Naive B cell (primary cell): ENCODE measurements around the gene IL17RB. TPM values are rescaled to one million over a fixed set of nuclear protein-coding genes. Genes with fewer than 3 reads are reported as not detected.

Experiments used
- ATAC-seq, 2 donors: fragments of 150-1000 bp; cut with Tn5 transposase; 2 replicates each; pipeline ENCODE4 v1.10.0; 2021; ENCODE audit warnings: low read depth in 2 of 2, mild to moderate bottlenecking in 2 of 2, moderate library complexity in 2 of 2
- DNase-seq: peaks from one replicate; pipeline ENCODE4 v3.0.0; 2022
- H3K27ac Mint-ChIP-seq, 6 donors: one replicate each; pipeline ENCODE4 v1.8.0; 2020 to 2022; ENCODE audit warnings: mild to moderate bottlenecking in 6 of 6, mixed read lengths in 6 of 6, moderate library complexity in 5 of 6, inconsistent platforms in 2 of 6
- H3K27me3 Mint-ChIP-seq, 3 donors: one replicate each; pipeline ENCODE4 v1.8.0; 2021 to 2022; ENCODE audit warnings: mixed read lengths in 3 of 3, mild to moderate bottlenecking in 1 of 3
- H3K36me3 Mint-ChIP-seq, 2 donors: one replicate each; pipeline ENCODE4 v1.8.0; 2020 to 2022; ENCODE audit warnings: mixed read lengths in 2 of 2, inconsistent platforms in 1 of 2, mild to moderate bottlenecking in 1 of 2
- H3K4me1 Mint-ChIP-seq, 3 donors: one replicate each; pipeline ENCODE4 v1.8.0; 2020 to 2022; ENCODE audit warnings: mixed read lengths in 3 of 3, inconsistent platforms in 1 of 3, mild to moderate bottlenecking in 1 of 3, moderate library complexity in 1 of 3
- H3K4me3 Mint-ChIP-seq, 8 donors: one replicate each; pipeline ENCODE4 v1.8.0; 2020 to 2022; ENCODE audit warnings: mild to moderate bottlenecking in 8 of 8, mixed read lengths in 8 of 8, moderate library complexity in 8 of 8, inconsistent platforms in 2 of 8
- H3K9me3 Mint-ChIP-seq, 7 donors: one replicate each; pipeline ENCODE4 v1.8.0; 2020 to 2022; ENCODE audit warnings: mixed read lengths in 7 of 7, mild to moderate bottlenecking in 5 of 7, inconsistent platforms in 2 of 7, moderate library complexity in 1 of 7
- polyA plus RNA-seq, 6 donors: library from polyadenylated mRNA; unstranded; fragments of 300-500 nt; fragmentation: Illumina TruSeq; gene quantifications; one replicate each; pipeline ENCODE4 v1.2.3, GENCODE V29; 2021; ENCODE audit warnings: low read depth in 6 of 6

IL17RB gene, protein sequence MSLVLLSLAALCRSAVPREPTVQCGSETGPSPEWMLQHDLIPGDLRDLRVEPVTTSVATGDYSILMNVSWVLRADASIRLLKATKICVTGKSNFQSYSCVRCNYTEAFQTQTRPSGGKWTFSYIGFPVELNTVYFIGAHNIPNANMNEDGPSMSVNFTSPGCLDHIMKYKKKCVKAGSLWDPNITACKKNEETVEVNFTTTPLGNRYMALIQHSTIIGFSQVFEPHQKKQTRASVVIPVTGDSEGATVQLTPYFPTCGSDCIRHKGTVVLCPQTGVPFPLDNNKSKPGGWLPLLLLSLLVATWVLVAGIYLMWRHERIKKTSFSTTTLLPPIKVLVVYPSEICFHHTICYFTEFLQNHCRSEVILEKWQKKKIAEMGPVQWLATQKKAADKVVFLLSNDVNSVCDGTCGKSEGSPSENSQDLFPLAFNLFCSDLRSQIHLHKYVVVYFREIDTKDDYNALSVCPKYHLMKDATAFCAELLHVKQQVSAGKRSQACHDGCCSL
- under 1 TPM in 5 of 6 donors, not detected in 1; 0.27 to 0.81 (median 0.45) TPM for polyA plus RNA-seq

DNA sequence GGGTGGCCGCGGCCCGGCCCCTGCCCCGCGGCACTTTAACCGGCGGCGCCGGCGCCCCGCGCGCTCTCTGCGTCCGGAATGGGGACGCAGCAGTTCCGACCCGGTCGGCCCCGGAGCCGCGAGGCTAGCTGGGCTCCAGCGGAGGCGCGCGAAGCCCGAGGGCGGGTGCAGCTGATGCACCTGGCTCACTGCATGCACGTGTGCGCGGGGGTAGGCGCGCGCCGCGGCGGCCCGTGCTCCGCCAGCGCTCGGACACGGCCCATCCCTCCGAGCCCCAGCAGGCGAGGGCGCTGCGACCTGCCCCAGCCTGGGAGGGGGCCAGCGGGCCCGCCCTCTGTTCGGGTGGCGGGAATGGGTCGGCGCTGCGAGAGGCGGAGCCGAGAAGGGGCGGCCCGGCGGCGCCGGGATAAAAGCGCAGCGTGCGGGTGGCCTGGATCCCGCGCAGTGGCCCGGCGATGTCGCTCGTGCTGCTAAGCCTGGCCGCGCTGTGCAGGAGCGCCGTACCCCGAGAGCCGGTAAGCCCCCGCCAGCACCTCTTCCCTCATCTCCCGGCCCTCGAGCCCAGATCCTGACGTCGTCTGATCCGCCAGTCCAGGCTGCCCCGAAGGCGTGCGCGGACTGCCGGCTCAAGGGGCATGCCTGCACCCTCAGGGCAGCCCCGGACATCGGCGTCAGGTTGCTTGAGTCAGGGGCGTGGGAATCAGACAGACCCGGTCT lies at the start of gene IL17RB, which contains the start of gene CHDH:
Gene IL17RB, plus strand, starts transcription at position 435 of the 717 bp plus-strand sequence. Its CDS starts 21 bp downstream, at position 456.
Gene CHDH, minus strand, starts transcription at position 286 of the 717 bp plus-strand sequence. CDS start 22,411 bp downstream, outside the sequence.
- H3K9me3 Mint-ChIP-seq: no peaks in the 10 kb centered on the region
- peaks cover 43 to 72% (median 69%) of the 10 kb centered on the region in 3 donors for H3K27me3 Mint-ChIP-seq
- peak within 1 kb of the TSS in 1 of 6 donors; percentile 42 for H3K27ac Mint-ChIP-seq
- DNase-seq (no peak), ATAC-seq (peak; percentile 48 to 63)
- peaks cover 10 to 23% (median 16%) of the 10 kb centered on the region in 3 donors for H3K4me1 Mint-ChIP-seq
- peak within 1 kb of the TSS; percentile 70 to 88 (median 72) for H3K4me3 Mint-ChIP-seq
- no peaks in the 10 kb centered on the region for H3K36me3 Mint-ChIP-seq

DNA sequence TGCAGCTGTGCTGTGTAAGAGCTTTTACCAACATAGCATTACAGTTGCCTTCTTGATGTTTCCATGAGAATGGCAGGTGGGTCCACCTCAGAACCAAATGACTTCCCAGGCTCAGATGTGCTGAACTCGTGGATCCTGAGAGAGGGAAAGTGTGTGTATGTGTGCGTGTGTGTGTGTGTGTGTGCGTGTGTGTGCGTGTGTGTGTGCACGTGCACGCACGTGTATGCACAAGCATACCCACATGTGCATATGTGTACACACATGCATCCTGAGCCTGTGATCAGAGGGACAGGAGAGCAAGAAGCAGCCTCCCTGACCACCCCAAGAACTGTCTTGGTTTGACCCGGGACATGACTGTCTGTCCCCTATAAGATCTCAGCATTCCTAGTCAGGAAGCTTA lies 48.2 kb upstream of the IL17RB start:
- Mint-ChIP-seq H3K27me3 (peaks cover 11 to 16% (median 14%) of the 10 kb centered on the region in 3 donors), H3K36me3 (no peaks in the 10 kb centered on the region), H3K9me3 (no peaks in the 10 kb centered on the region), H3K27ac (no peak overlapping the region), H3K4me3 (no peak overlapping the region), H3K4me1 (no peaks in the 10 kb centered on the region)
- ATAC-seq: no peak
- no peak for DNase-seq

DNA sequence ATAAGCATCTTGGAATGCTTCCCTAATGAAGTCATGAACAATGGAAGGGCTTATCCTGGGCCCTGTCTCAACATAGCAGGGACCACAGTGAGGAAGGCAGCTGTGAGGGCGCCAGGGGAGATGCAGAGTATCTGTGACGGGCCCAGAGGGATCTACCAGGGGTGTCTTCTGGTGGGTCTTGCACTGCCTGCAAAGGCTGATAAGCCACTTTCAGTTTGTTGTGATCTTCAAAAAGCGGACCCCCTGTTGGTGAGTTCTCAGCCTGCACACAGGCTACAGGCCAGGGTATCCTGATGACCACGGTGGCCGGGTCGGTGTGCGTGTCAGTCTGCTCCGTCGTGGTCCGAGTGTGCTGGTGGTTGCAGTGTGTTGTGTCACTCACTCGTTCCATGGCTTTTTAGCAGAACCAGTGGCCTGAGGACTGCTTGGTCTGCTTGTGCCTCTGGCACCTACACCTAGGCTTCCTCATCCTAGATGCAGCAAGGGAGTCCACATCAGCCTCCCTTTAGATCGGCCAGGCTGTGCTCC lies 47.0 kb upstream of the IL17RB start:
- no peaks in the 10 kb centered on the region for H3K9me3 Mint-ChIP-seq
- H3K4me3 Mint-ChIP-seq: no peak overlapping the region
- H3K36me3 Mint-ChIP-seq: no peaks in the 10 kb centered on the region
- no peak overlapping the region for H3K27ac Mint-ChIP-seq
- H3K4me1 Mint-ChIP-seq: no peaks in the 10 kb centered on the region
- no peak for DNase-seq
- peaks cover 11 to 12% (median 11%) of the 10 kb centered on the region in 3 donors for H3K27me3 Mint-ChIP-seq
- no peak for ATAC-seq

DNA sequence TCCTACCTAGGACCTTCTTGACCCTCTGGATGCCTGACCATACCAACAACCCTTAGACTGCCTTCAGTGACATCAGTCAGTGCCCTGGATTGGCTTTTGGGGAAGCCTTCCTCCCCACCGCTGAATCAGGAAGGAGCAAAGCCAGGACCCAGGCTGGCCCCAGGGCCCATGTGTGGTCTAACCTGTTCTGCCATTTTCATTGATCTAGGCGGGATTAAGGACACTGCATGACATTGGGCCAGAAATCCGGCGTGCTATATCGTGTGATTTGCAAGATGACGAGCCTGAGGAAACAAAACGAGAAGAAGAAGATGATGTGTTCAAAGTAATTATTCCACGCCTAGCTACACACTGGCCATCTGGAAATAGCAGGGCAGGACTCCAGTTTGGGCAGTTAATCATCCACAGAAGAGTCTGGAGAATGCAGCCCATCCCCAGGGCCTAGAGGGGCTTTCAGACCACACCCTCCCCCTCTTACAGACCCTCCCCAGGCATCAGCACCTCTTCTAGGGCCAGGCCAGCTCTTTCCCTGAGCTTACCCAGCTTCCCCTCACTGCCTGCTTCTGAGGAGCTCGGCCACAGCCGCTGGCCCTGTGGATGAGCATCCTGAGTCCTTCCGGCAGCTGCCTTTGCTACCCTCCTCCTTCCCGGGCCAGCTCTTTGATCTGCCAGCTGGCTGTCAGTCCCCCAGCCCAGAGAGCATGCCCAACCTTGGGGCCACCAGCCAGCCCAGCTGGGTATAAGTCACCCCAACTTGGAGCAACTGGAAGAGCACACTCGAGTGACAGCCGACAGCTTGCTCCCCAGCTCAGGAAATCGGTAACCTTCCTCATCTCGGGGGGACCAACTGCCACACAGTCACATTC lies 46.1 kb upstream of the IL17RB start:
- H3K4me3 Mint-ChIP-seq: no peak overlapping the region
- no peaks in the 10 kb centered on the region for H3K36me3 Mint-ChIP-seq
- no peak overlapping the region for H3K27ac Mint-ChIP-seq
- DNase-seq: no peak
- ATAC-seq: no peak
- no peaks in the 10 kb centered on the region for H3K4me1 Mint-ChIP-seq
- peaks cover 5 to 20% (median 5%) of the 10 kb centered on the region in 3 donors for H3K27me3 Mint-ChIP-seq
- H3K9me3 Mint-ChIP-seq: no peaks in the 10 kb centered on the region

DNA sequence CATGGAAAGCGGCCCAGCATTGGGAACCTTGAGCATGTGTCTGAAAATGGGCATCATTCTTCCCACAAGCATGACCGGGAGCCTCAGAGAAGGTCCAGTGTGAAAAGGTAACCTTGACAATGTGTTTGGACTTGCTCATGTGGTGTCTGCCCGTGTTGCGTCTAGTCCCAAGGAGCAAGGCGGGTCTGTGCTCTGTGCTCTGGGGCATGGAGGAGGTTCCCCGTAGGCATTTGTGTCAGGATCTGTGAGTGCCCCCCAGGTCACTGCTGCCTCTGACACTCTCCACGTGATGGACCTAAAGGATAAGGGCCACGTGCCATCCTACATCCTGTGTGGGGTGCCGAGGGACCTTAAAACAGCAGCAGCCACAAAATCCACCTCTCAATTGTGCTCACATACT lies 45.0 kb upstream of the IL17RB start:
- no peak overlapping the region for H3K27ac Mint-ChIP-seq

DNA sequence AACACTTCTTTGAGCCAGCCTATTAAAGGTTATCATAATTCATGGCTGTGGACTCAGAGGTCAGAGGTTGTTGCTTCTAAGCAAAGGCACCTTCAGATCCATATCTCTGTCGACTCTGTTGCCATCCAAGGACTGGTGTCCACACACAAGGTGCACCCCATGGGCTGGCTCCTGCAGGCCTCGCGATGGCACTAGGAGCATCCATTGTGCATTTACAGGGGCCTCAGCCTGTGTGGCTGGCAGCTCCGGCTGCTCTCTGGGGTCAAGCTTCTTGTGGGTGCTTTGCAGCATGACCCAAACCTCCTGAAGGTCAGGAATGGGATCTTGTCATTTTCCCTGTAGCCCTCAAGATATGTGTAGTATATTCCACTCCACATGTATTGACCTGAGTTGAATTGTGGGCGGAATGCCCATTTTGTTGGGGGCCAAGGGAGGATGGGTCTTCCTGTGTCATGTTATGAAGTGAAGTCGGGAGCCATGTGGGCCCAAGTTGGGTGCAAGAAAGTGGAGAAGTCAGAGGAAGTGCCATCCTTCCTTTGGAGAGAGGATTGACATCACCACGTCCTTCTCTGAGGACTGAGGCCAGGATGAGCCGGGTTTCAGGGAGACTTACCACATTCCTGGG lies 44.0 kb upstream of the IL17RB start:
- no peaks in the 10 kb centered on the region for H3K9me3 Mint-ChIP-seq
- ATAC-seq: no peak

More for the DNA sequence above, 45.0 kb upstream of the IL17RB start:
- Mint-ChIP-seq H3K4me3 (no peak overlapping the region), H3K27me3 (peaks cover 0 to 25% (median 3%) of the 10 kb centered on the region in 3 donors), H3K4me1 (no peaks in the 10 kb centered on the region), H3K36me3 (no peaks in the 10 kb centered on the region), H3K9me3 (no peaks in the 10 kb centered on the region)
- ATAC-seq: no peak
- no peak for DNase-seq

DNA sequence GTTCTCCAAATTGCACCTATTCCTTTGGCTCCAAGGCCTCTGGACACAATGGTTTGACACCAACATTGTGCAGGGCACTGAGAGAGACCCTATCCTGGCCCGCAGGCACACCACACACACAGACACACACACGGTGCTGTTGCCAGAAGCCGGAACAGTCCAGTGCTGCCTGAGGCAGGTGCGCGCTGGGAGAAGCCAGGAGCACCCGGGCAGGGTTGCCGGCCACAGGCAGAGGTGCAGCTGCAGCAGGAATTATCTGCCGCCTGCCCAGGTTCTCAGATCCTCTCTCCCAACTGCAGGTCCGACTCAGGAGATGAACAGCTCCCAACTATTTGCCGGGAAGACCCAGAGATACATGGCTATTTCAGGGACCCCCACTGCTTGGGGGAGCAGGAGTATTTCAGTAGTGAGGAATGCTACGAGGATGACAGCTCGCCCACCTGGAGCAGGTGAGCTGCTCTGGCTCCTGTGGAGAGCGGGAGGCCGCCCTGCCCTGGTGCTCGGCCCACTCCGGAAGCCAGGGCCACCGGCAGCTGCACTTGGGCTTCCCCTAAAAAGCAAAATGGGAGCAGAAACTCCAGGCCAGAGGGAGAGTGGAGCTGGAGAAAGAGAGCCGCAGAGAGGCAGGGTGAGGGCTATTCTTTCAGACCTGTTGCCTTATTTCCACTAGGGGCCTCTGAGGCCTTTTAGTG lies 43.1 kb upstream of the IL17RB start:
- Mint-ChIP-seq H3K4me3 (no peak overlapping the region), H3K36me3 (no peaks in the 10 kb centered on the region), H3K27me3 (peaks cover 0 to 39% (median 8%) of the 10 kb centered on the region in 3 donors), H3K4me1 (peaks cover 0 to 5% (median 0%) of the 10 kb centered on the region in 3 donors), H3K27ac (peak overlapping the region in 1 of 6 donors; percentile 33), H3K9me3 (no peaks in the 10 kb centered on the region)
- ATAC-seq (no peak), DNase-seq (no peak)

More for the DNA sequence above, 44.0 kb upstream of the IL17RB start:
- no peak for DNase-seq
- Mint-ChIP-seq H3K4me1 (peaks cover 0 to 5% (median 0%) of the 10 kb centered on the region in 3 donors), H3K27me3 (peaks cover 0 to 34% (median 8%) of the 10 kb centered on the region in 3 donors), H3K4me3 (no peak overlapping the region), H3K36me3 (no peaks in the 10 kb centered on the region), H3K27ac (no peak overlapping the region)

DNA sequence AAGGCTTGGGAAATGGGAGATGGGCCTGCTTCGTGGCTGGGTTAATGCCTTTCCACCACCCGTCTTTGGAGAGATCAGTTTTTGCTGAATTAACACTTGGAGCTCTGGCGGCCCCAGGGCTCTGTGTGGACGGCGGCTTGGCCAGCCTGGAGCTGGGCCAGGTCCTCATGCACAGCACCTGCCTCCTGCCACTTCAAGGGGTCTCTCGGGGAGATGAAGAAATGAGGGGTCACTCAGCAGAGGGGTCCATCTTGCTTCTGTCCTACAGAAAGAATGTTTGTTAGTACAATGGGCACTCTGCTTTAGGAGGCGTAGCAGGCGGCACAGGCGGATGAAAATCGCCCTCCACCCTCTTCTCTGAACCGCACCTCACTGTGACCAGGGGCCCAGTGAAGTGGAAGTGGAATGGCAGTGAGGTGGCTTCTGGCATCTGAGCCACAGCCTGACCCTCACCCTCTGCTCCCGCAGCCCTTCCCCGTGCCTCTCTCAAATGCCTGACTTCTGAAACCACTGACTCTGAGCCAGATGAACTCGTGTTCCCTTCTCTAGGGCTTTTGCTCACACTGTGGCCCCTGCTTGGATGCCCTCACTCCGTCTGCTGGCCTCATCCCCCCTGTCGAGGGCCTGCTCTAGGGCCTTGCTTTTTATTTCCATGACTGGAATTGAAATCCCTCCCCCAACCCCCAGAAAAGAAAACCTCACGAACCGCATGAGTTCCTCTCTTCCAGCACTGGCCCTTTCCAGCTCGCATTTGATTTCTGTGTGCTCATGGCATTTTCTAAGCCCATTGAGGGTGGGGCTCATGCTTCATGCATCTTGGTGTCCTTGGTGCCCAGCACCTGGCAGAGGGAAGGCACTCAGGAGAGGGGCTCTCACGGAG lies 42.3 kb upstream of the IL17RB start:
- no peak for ATAC-seq
- DNase-seq: no peak
- Mint-ChIP-seq H3K4me1 (peaks cover 0 to 5% (median 0%) of the 10 kb centered on the region in 3 donors), H3K4me3 (no peak overlapping the region), H3K36me3 (no peaks in the 10 kb centered on the region), H3K9me3 (no peaks in the 10 kb centered on the region), H3K27ac (peak overlapping the region in 1 of 6 donors; percentile 39), H3K27me3 (peaks cover 0 to 43% (median 14%) of the 10 kb centered on the region in 3 donors)

DNA sequence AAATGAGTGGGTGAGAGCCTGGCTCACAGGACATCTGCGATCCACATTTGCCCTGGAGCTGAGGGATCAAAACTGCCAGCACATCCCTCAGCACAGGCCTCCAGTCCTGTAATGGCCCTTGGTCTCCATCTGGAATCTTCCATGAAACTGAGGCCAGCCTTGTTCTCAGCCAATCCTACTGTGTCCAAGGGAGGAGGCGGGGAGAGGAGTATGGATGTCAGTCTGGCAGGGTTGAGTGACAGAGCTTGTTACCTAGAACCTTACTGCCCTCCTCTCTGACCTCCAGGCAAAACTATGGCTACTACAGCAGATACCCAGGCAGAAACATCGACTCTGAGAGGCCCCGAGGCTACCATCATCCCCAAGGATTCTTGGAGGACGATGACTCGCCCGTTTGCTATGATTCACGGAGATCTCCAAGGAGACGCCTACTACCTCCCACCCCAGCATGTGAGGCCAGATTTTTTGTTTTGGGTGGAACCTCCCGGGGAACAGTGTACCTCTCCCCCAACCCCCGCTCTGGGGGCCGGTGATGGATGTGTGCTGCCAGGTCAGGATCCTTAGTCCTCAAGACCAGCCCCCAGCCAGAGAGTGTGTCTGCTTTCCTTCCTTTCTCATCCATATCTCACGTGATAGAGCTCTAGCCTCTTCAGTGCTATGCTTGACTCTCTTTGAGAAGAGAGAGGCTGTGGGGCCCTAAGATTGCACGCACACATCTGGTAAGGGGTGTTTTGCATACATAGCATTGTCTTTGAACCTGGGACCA lies 41.5 kb upstream of the IL17RB start:
- DNase-seq: no peak
- H3K4me1 Mint-ChIP-seq: peaks cover 0 to 5% (median 0%) of the 10 kb centered on the region in 3 donors
- no peak overlapping the region for H3K4me3 Mint-ChIP-seq
- no peak for ATAC-seq
- H3K36me3 Mint-ChIP-seq: no peaks in the 10 kb centered on the region
- no peak overlapping the region for H3K27ac Mint-ChIP-seq
- no peaks in the 10 kb centered on the region for H3K9me3 Mint-ChIP-seq
- peaks cover 0 to 39% (median 14%) of the 10 kb centered on the region in 3 donors for H3K27me3 Mint-ChIP-seq

DNA sequence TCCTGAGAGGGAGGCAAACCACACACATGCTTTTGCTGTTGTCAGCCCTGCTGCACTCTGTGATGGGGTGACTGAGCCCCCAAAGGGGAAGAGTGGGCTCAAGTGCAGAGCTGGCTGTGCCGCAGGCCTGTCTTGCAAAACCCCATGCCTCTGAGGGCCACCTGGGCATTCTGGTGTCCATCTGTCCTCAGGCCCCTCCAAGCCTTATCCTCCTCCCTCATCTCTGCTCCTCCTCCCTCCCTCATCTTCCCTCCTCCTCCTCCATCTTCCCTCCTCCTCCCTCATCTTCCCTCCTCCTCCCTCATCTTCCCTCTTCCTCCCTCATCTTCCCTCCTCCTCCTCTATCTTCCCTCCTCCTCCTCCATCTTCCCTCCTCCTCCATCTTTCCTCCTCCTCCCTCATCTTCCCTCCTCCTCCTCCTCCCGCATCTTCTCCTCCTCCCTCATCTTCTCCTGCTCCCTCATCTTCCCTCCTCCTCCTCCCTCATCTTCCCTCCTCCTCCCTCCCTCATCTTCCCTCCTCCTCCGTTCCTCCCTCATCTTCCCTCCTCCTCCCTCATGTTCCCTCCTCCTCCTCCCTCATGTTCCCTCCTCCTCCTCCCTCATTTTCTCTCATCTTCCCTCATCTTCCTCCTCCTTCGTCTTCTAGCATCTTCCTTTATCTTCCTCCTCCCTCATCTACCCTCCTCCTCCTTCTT lies 40.8 kb upstream of the IL17RB start:
- DNase-seq (no peak), ATAC-seq (no peak)
- no peaks in the 10 kb centered on the region for H3K9me3 Mint-ChIP-seq
- H3K4me3 Mint-ChIP-seq: no peak overlapping the region
- H3K27me3 Mint-ChIP-seq: peaks cover 0 to 39% (median 14%) of the 10 kb centered on the region in 3 donors
- H3K4me1 Mint-ChIP-seq: peaks cover 0 to 5% (median 0%) of the 10 kb centered on the region in 3 donors
- no peak overlapping the region for H3K27ac Mint-ChIP-seq
- H3K36me3 Mint-ChIP-seq: no peaks in the 10 kb centered on the region
